Omental fat pad (tissue), 4 donors: ENCODE data around the gene NOP16. TPM values are rescaled to one million over a fixed set of nuclear protein-coding genes. Genes with fewer than 3 reads are reported as not detected.

Source experiments
- ATAC-seq: fragments of 150-250 bp; one replicate; pipeline ENCODE4 v1.9.1; 2016; ENCODE audit warnings: mild to moderate bottlenecking, moderate library complexity; ENCODE audit not compliant: low FRiP score
- DNase-seq: peaks from one replicate; pipeline ENCODE4 v3.0.0-alpha.2; 2019; ENCODE audit warnings: low spot score
- CTCF ChIP-seq, 3 donors: fragments of 450-650 bp; IDR thresholded peaks; one replicate each; pipeline ENCODE4 v1.5.1; 2016 to 2017; ENCODE audit warnings: antibody characterized with exemption in 3 of 3, mild to moderate bottlenecking in 3 of 3, moderate library complexity in 2 of 3
- small RNA-seq: library from RNA; depleted of rRNA; stranded (forward); fragments of <200 nt; gene quantifications from one replicate; pipeline ENCODE3, GENCODE V24; 2016
- total RNA-seq, 4 donors: library from RNA; depleted of rRNA; stranded (reverse); fragments of >200 nt; gene quantifications; one replicate each; pipeline ENCODE4 v1.1.0, GENCODE V29; 2016

NOP16 gene
- total RNA-seq, 4 donors from 2014 or later: 6.1 to 84.7 (median 24.3) TPM

- DNase-seq (no peak), ATAC-seq (no peak)
These were observed 45.5 kb downstream of the NOP16 start for GRCh38 chr5:176342766-176343458.

GRCh38 chr5:176342158-176342483 lies 46.3 kb downstream of the NOP16 start:
- no peak for TF ChIP-seq CTCF (IDR thresholded peaks at IDR 0.05)
- no peak for DNase-seq
- no peak for ATAC-seq

More at GRCh38 chr5:176342766-176343458, 45.5 kb downstream of the NOP16 start:
- TF ChIP-seq CTCF (IDR thresholded peaks at IDR 0.05): no peak

GRCh38 chr5:176341325-176342157 lies 46.9 kb downstream of the NOP16 start:
- no peak for TF ChIP-seq CTCF (IDR thresholded peaks at IDR 0.05)
- ATAC-seq (no peak), DNase-seq (no peak)

GRCh38 chr5:176339304-176339703 lies 49.1 kb downstream of the NOP16 start:
- no peak for DNase-seq
- no peak for TF ChIP-seq CTCF (IDR thresholded peaks at IDR 0.05)
- no peak for ATAC-seq

- no peak for TF ChIP-seq CTCF (IDR thresholded peaks at IDR 0.05)
- ATAC-seq: no peak
- no peak for DNase-seq
These were observed 50.5 kb downstream of the NOP16 start for GRCh38 chr5:176337913-176338312.

- no peak for DNase-seq
- no peak for TF ChIP-seq CTCF (IDR thresholded peaks at IDR 0.05)
- no peak for ATAC-seq
These were observed 54.2 kb downstream of the NOP16 start for GRCh38 chr5:176334031-176334770.

Small RNA genes lying within 50 kb of the gene (small RNA-seq; reads per million reads assigned to genes)
- gene MIR1271: 6.3 reads per million, percentile 82 among the genes with 10 or more reads in this experiment

Other genes starting within 250 kb of the NOP16 start
- gene SIMC1, start 150.2 kb downstream of the NOP16 start, total RNA-seq: 10 to 100 TPM in 3 of 4 donors, 1 to 10 TPM in 1; 8.3 to 18.0 (median 10.7) TPM
- 100 to 1,000 TPM in 1 of 4 donors, 10 to 100 TPM in 3; 77.0 to 103 (median 85.6) TPM for gene KIAA1191, start 26.8 kb downstream of the NOP16 start, total RNA-seq
- gene ARL10, start 23.1 kb downstream of the NOP16 start, total RNA-seq: 10 to 100 TPM in 1 of 4 donors, 1 to 10 TPM in 3; 4.2 to 12.1 (median 6.7) TPM
- gene HIGD2A, start 153 bp upstream of the NOP16 start, total RNA-seq: 100 to 1,000 TPM; 105 to 134 (median 116) TPM
- gene CLTB, start 27.9 kb upstream of the NOP16 start, total RNA-seq: 100 to 1,000 TPM; 119 to 171 (median 128) TPM
- 10 to 100 TPM; 27.6 to 31.1 (median 27.8) TPM for gene FAF2, start 59.8 kb upstream of the NOP16 start, total RNA-seq
- gene RNF44, start 148.8 kb upstream of the NOP16 start, total RNA-seq: 10 to 100 TPM in 3 of 4 donors, 1 to 10 TPM in 1; 7.4 to 24.4 (median 10.8) TPM
- not detected for gene CDHR2, start 160.7 kb upstream of the NOP16 start, total RNA-seq
- gene GPRIN1, start 221.6 kb upstream of the NOP16 start, total RNA-seq: 1 to 10 TPM in 2 of 4 donors, under 1 TPM in 2; 0.37 to 1.9 (median 0.90) TPM
- not detected for gene SNCB, start 241.9 kb upstream of the NOP16 start, total RNA-seq
- not detected for gene EIF4E1B, start 242.1 kb upstream of the NOP16 start, total RNA-seq